ENCODE results near the gene MICU1. TPM values are rescaled to one million over a fixed set of nuclear protein-coding genes. Genes with fewer than 3 reads are reported as not detected.

Gene MICU1
- total RNA-seq, 1 experiment from 2014 or later, result 44.7 TPM

DNA sequence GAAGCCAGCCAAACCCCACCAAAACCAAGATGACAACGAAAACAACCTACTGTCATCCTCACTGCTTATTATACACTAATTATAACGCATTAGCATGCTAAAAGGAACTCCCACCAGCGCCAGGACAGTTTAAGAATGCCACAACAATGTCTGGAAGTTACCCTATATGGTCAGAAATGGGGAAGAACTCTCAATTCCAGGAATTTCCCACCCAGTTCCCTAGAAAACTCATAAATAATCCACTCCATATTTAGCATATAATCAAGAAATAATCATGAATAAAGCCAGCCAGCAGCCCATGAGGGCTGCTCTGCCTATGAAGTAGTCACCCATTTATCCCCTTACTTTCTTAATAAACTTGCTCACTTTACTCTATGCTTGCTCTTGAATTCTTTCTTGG is 20.8 kb downstream of the MICU1 start:
- no peaks in the 10 kb centered on the region for H3K27me3 ChIP-seq

DNA sequence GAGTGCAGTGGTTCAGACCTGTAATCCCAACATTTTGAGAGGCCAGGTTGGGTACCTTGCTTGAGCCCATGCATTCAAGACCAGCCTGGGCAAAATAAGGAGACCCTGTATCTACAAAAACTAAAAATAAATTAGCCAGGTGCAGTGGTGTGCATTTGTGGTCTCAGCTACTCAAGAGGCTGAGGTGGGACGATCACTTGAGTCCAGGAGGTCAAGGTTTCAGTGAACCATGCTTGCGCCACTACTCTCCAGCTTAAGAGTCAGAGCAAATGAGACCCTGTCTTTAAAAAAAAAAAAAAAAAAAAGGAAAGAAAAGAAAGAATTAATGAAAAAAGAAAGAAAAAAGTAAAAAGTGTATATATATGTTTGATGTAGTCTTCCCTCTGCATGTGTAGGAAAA is 24.7 kb downstream of the MICU1 start:
- no peaks in the 10 kb centered on the region for H3K9me3 ChIP-seq (replicated peaks)
- no peak for DNase-seq
- no peaks in the 10 kb centered on the region for H3K4me1 ChIP-seq
- no peak overlapping the region for H3K4me3 ChIP-seq
- no peaks in the 10 kb centered on the region for H3K27me3 ChIP-seq
- no peak overlapping the region for H3K27ac ChIP-seq
- no peaks in the 10 kb centered on the region for H3K36me3 ChIP-seq

More for the DNA sequence above, 20.8 kb downstream of the MICU1 start:
- no peak for DNase-seq
- H3K27ac ChIP-seq, result no peak overlapping the region
- H3K4me1 ChIP-seq, result no peaks in the 10 kb centered on the region; the same call in 1 of the 2 replicates
- no peak overlapping the region for H3K4me3 ChIP-seq
- H3K36me3 ChIP-seq, result no peaks in the 10 kb centered on the region
- H3K9me3 ChIP-seq (replicated peaks), result no peaks in the 10 kb centered on the region

DNA sequence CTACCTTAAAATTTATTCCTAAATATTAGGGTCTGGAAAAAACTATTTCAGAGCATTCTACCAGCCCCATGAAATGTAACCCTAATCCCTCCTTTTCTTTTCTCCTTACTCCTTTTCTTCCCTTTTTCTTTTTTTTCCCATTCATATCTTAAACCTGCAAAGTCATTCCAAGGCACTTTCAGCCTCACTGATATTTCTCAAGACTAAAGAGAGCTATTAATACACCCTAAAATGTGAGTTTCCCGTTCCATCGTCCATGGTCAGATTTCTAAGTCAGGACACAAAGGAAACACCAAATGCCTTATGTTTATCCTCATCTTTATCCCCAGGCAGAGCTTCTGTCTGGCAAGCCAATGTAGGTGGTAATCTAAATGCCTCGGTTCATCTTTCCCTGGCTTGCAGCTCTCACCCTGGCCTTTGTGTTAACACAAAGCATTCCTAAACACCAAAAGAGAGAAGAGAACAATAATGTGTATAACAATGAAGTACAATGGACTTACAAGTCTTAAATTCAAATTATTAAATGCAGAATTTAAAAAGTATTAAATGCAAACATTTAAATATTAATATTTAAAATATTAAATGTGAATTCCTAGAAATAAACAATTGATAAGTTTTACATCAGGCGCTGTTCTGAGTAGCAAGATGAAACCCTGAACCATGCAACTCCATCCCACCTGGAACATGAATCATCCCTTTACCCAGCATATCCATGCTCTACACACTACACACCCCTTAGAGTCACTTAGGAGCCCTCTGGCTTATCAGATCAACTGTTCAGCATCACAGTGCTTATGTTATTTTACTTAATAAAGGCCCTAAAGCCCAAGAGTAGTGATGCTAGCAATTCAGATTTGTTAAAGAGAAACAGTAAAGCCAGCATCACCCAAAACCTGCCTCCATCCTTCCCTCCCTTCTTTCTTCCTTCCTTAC is 26.8 kb downstream of the MICU1 start:
- no peak for DNase-seq
- H3K9me3 ChIP-seq (replicated peaks), result no peaks in the 10 kb centered on the region
- no peaks in the 10 kb centered on the region for H3K4me1 ChIP-seq
- no peaks in the 10 kb centered on the region for H3K27me3 ChIP-seq
- H3K4me3 ChIP-seq, result no peak overlapping the region
- no peak overlapping the region for H3K27ac ChIP-seq
- no peaks in the 10 kb centered on the region for H3K36me3 ChIP-seq

DNA sequence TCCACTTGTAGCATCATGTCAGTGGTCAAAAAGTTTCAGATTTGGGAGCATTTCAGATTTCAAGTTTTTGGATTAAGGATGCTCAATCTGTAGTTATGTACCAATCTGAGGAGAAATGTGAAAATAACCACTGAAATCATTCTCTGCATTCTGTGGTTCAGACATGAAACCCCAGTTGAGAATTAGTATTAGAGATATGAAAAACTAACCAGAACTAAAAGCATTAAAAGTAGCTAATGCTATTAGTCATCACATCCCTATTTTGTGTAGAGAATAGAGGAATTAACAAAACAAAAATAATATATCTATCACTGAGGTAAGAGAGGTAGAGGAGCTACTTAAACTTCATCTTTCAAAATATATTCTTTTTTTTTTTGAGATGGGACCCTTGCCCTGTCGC is 28.0 kb downstream of the MICU1 start:
- no peaks in the 10 kb centered on the region for H3K4me1 ChIP-seq
- no peak for DNase-seq
- no peaks in the 10 kb centered on the region for H3K27me3 ChIP-seq
- H3K36me3 ChIP-seq, result no peaks in the 10 kb centered on the region
- H3K27ac ChIP-seq, result no peak overlapping the region
- no peak overlapping the region for H3K4me3 ChIP-seq
- H3K9me3 ChIP-seq (replicated peaks), result no peaks in the 10 kb centered on the region

DNA sequence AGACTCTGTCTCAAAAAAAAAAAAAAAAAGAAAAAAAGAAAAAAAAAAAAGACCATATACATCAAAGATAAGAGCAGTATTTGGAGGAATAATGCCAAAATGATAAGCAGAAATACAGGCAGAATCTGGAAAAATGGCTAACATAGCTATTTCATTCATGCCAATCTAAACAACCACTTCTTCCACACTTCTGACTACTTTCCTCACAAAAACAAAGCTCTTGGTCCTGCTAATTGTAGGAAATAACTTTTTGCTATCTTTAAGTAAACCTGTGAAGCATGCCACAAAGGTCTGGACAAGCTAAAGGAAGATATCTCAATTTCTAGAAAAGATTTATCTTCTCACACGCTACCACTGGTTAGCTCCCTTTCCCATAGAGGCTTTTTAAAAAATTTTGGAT is 30.4 kb downstream of the MICU1 start:
- peaks cover 2% of the 10 kb centered on the region; the same call in 1 of the 2 replicates for H3K36me3 ChIP-seq
- no peaks in the 10 kb centered on the region for H3K4me1 ChIP-seq
- H3K9me3 ChIP-seq (replicated peaks), result peaks cover 4% of the 10 kb centered on the region
- no peaks in the 10 kb centered on the region for H3K27me3 ChIP-seq
- H3K27ac ChIP-seq, result no peak overlapping the region
- no peak overlapping the region for H3K4me3 ChIP-seq
- DNase-seq, result no peak

DNA sequence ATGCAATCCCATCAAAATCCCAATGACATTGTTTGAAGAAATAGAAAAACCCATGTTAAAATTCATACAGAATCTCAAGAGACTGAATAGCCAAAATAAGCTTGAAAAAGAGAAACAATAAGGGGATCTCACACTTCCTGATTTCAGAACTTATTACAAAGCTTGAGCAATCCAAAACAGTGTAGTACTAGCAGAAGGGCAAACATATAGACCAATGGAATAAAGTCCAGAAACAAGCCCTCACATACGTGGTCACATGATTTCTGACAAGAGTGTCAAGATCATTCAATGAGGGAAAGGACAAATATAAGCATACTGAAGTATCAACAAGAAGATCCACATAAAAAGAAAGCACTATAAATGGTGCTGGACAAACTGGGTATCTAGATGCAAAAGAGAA is 31.9 kb downstream of the MICU1 start:
- H3K4me3 ChIP-seq, result no peak overlapping the region
- H3K36me3 ChIP-seq, result peaks cover 5% of the 10 kb centered on the region; the same call in 1 of the 2 replicates
- peaks cover 4% of the 10 kb centered on the region for H3K9me3 ChIP-seq (replicated peaks)
- H3K27me3 ChIP-seq, result no peaks in the 10 kb centered on the region
- no peaks in the 10 kb centered on the region for H3K4me1 ChIP-seq
- no peak for DNase-seq
- no peak overlapping the region for H3K27ac ChIP-seq

DNA sequence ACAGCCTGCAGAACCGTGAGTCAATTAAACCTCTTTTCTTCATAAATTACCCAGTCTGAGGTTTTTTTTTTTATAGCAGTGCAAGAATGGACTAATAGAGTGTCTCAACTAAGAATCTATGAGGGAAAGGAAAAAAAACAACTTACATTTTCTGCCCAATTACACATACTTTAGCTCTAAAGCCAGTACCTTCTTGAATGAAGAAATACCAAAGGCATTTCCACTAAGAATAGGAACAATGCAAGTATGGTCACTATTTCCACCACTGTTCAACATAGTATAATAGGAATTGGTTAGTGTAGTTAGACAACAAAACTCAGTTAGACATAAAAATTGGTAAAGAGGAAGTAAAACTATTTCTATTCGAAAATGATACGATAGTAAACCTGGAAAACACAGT is 37.6 kb downstream of the MICU1 start:
- Histone ChIP-seq H3K36me3 (peaks cover 5% of the 10 kb centered on the region; the same call in 1 of the 2 replicates), H3K4me1 (no peaks in the 10 kb centered on the region), H3K4me3 (no peak overlapping the region), H3K27ac (no peak overlapping the region), H3K27me3 (no peaks in the 10 kb centered on the region), H3K9me3 (replicated peaks) (peaks cover 4% of the 10 kb centered on the region)
- no peak for DNase-seq

DNA sequence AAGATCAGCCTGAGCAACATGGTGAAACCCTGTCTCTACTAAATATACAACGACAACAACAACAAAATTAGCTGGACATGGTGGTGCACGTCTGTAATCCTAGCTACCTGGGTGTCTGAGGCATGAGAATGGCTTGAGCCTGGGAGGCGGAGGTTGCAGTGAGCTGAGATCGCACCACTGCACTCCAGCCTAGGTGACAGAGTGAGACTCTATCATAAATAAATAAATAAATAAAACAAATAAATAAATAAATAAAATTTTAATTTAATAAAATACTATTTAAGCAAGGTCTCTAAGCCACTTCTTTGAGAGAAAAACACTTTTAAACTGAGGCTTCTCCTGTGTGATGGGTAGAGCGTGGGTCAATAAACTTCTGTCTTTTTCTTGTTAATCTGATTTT is 38.3 kb downstream of the MICU1 start:
- Histone ChIP-seq H3K9me3 (replicated peaks) (peaks cover 4% of the 10 kb centered on the region), H3K4me1 (no peaks in the 10 kb centered on the region), H3K4me3 (no peak overlapping the region), H3K36me3 (peaks cover 5% of the 10 kb centered on the region; the same call in 1 of the 2 replicates), H3K27ac (no peak overlapping the region), H3K27me3 (no peaks in the 10 kb centered on the region)
- no peak for DNase-seq

DNA sequence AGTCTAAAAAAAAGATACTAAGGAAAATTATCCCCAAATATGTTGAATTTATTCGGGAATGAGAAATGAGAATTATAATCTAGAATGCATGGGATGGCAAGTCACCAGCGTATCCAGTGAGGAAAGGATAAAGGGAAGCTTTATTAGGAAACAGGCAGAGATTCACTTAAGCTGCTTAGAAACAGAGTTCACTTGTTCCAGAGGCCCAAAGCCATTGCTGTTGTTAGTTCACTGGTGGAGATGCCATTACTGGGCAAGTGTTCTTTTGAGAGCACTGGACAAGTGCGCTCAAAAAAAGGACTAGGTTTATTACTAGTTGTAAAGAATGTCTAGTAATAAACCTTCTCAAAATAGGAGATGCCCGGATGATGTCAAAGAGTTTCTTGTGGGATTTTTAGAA is 51.2 kb downstream of the MICU1 start:
- Histone ChIP-seq H3K27ac (no peak overlapping the region), H3K4me3 (no peak overlapping the region), H3K36me3 (0 out of 2 replicates have a peak, but pooled peaks cover 2% of the 10 kb centered on the region), H3K4me1 (no peaks in the 10 kb centered on the region), H3K9me3 (replicated peaks) (0 out of 2 replicates have a peak, but pooled peaks cover 3% of the 10 kb centered on the region), H3K27me3 (no peaks in the 10 kb centered on the region)
- DNase-seq, result no peak

DNA sequence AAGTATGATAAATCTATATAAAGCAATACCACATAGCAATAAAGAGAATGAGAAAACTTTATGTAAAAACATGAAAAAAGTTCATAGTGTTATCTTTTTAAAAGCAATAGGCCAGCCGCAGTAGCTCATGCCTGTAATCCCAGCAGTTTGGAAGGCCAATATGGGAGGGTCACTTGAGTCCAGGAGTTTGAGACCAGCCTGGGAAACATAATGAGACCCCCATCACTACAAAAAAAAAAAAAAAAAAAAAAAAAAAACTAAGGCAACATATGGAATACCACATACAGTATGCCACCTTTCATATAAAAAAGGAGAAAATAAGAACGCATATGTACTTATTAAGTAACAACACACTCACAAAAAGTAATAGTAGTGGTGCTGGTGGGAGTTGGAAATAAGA is 52.8 kb downstream of the MICU1 start:
- H3K36me3 ChIP-seq, result 0 out of 2 replicates have a peak, but pooled peaks cover 2% of the 10 kb centered on the region
- DNase-seq, result no peak
- no peaks in the 10 kb centered on the region for H3K27me3 ChIP-seq

DNA sequence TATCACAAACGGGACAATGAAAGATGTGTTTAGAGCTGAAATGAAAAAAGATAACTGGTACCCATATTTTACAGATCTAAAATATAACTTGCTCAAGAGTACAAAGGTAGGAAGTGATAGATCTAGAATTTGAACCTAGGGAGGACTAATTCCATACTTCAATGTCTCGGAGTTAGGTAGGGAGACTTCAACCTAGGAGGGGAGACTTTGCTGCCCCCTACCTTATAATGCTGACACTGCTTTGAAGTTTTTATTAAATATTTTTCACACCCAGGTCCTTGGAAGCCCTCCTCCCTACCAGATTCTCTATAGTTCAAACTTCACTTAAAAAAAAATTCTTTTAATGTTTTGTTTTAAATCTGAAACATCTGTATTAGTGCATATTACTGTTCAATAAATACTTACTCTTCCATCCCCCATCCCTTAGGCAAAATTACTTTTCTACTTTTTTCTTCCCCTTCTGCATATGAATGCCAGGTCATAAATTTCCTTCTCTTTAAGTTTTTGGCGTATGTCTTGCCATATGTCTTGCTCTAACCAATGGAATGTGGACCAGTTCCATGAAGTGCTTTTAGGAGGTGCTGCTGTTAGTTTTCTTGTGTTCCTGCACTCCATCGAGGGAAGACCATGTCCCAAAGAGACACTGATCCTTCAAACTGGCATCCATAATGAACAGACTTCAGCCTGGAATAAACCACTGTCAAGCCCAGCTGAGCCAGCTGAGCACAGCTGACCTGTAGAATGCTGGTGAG is 57.8 kb downstream of the MICU1 start:
- no peaks in the 10 kb centered on the region for H3K27me3 ChIP-seq
- no peak overlapping the region for H3K4me3 ChIP-seq
- DNase-seq, result peak in 1 of 2 experiments; percentile 24
- H3K27ac ChIP-seq, result no peak overlapping the region
- peaks cover 17% of the 10 kb centered on the region; the same call in 1 of the 2 replicates for H3K36me3 ChIP-seq
- H3K4me1 ChIP-seq, result no peaks in the 10 kb centered on the region
- no peaks in the 10 kb centered on the region; the same call in 1 of the 2 replicates for H3K9me3 ChIP-seq (replicated peaks)

More for the DNA sequence above, 52.8 kb downstream of the MICU1 start:
- H3K9me3 ChIP-seq (replicated peaks), result 0 out of 2 replicates have a peak, but pooled peaks cover 3% of the 10 kb centered on the region
- no peak overlapping the region for H3K4me3 ChIP-seq
- H3K27ac ChIP-seq, result no peak overlapping the region
- no peaks in the 10 kb centered on the region for H3K4me1 ChIP-seq

DNA sequence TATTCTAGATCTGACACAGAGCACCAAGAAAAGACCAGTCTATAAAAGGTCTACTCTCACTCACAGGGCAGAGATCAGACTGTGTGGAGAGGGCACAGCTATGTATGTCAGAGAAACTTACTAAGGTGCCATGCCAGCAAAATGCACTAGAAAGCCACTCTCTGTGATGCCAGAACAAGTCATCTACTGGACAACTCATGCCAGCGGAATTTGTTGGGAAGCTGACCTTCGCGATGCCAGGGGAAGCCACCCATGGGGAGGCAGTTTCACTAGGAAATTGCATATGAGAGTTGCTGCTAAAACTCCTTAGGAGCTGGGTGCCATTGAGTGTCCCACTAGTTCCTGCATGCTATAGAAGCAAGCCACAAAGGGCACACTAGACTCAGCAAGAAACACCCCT is 58.5 kb downstream of the MICU1 start:
- DNase-seq, result no peak
- Histone ChIP-seq H3K9me3 (replicated peaks) (no peaks in the 10 kb centered on the region; the same call in 1 of the 2 replicates), H3K36me3 (peaks cover 22% of the 10 kb centered on the region), H3K27ac (no peak overlapping the region), H3K27me3 (no peaks in the 10 kb centered on the region), H3K4me3 (no peak overlapping the region), H3K4me1 (no peaks in the 10 kb centered on the region)

DNA sequence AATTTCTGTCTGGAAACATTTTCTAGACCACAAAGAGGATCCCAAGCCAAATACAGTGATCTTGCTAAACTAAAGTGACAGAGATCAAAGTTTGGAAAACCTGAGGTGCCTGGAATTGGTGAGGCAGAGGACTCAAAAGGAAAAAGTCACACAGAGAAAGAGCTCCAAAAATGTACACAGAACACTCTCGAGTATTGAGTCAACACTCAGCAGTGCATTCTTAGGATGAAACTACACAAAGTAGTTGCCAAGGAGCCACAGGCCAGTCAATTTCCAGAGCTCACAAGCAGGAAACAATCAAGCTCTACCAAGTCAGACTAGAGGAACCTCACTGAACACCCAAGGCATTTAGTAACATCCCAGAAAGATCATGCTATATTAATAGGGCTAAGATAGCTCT is 61.3 kb downstream of the MICU1 start:
- Histone ChIP-seq H3K27me3 (no peaks in the 10 kb centered on the region), H3K4me3 (no peak overlapping the region), H3K27ac (no peak overlapping the region), H3K36me3 (peaks cover 42% of the 10 kb centered on the region), H3K9me3 (replicated peaks) (no peaks in the 10 kb centered on the region; the same call in none of the 2 replicates), H3K4me1 (no peaks in the 10 kb centered on the region)
- no peak for DNase-seq

DNA sequence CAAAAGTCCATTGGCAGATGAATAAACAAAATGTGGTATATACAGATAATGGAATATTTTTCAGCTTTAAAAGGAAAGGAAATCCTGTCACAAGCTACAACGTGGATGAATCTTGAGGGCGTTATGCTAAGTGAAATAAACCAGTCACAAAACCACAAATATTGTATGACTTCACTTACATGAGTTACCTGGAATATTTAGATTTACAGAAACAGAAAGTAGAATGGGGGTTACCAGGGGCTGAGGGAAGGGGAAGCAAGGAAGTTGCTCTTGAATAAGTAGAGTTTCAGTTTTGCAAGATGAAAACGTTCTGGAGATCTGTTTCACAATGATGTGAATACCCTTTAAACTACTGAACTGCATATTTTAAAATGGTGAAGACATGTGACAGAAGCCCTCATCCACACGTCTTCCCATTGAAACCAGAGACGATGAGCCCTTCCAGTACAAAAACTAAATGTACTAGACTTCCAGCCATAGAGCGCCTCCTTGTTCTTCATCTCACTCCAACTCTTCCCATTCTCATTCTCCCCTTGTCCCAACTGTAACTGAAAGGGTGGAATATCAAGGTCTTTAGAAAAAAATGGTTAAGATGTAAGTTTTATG is 62.4 kb downstream of the MICU1 start:
- Histone ChIP-seq H3K9me3 (replicated peaks) (no peaks in the 10 kb centered on the region; the same call in none of the 2 replicates), H3K27me3 (no peaks in the 10 kb centered on the region)
- no peak for DNase-seq

More for the DNA sequence above, 62.4 kb downstream of the MICU1 start:
- H3K36me3 ChIP-seq, result peaks cover 42% of the 10 kb centered on the region
- no peak overlapping the region for H3K4me3 ChIP-seq
- no peak overlapping the region for H3K27ac ChIP-seq
- no peaks in the 10 kb centered on the region for H3K4me1 ChIP-seq

Measured in SJCRH30 (cell line).